K562 (cell line): Measurements from ENCODE around the gene COASY.

Source experiments
- CTCF ChIP-seq, 3 experiments: IDR thresholded peaks in 2 of 3; conservative IDR thresholded peaks in 1 of 3; 2 replicates each; pipeline ENCODE4 v1.5.1; 2011 to 2012; ENCODE audit warnings: low read length in 3 of 3, mild to moderate bottlenecking in 3 of 3, control low read depth in 2 of 3, improper control_type of control experiment in 1 of 3, inconsistent platforms in 1 of 3, low read depth in 1 of 3, mixed read lengths in 1 of 3, moderate library complexity in 1 of 3; ENCODE audit not compliant: insufficient read depth in 2 of 3
- MAX ChIP-seq: sonication (generic); formaldehyde crosslinking; IDR thresholded peaks from 2 replicates; pipeline ENCODE4 v1.9.0; 2022; ENCODE audit warnings: mild to moderate bottlenecking, missing genetic modification reagents
- NFE2 ChIP-seq: IDR thresholded peaks from 2 replicates; pipeline ENCODE4 v1.6.1; 2014; ENCODE audit warnings: antibody characterized with exemption, low read depth
- PHF8 ChIP-seq: fragments of 200-600 bp; sonication (generic); IDR thresholded peaks from 2 replicates; pipeline ENCODE4 v1.6.1; 2012; ENCODE audit warnings: mixed run types, mild to moderate bottlenecking, inconsistent platforms, low read length, moderate library complexity, borderline replicate concordance
- POLR2A ChIP-seq: fragments of 450-650 bp; conservative IDR thresholded peaks from 2 replicates; pipeline ENCODE4 v1.6.1; 2016
- POLR2AphosphoS5 ChIP-seq: IDR thresholded peaks from 2 replicates; pipeline ENCODE4 v1.6.1; 2011; ENCODE audit warnings: mild to moderate bottlenecking, low read depth, low read length, moderate library complexity; ENCODE audit not compliant: control insufficient read depth, insufficient read depth
- RBM25 ChIP-seq: fragments of 200-400 bp; formaldehyde crosslinking; IDR thresholded peaks from 2 replicates; pipeline ENCODE4 v1.6.1; 2018; ENCODE audit warnings: low read length, low read depth, moderate library complexity; ENCODE audit not compliant: severe bottlenecking
- UBTF ChIP-seq, 2 experiments: IDR thresholded peaks; 2 replicates each; pipeline ENCODE4 v1.6.1; 2012; ENCODE audit warnings: improper control_type of control experiment in 2 of 2, low read depth in 2 of 2, low read length in 2 of 2, borderline replicate concordance in 1 of 2
- USF1 ChIP-seq: sonication (generic); formaldehyde crosslinking; IDR thresholded peaks from 2 replicates; pipeline ENCODE4 v1.9.0; 2022; ENCODE audit warnings: mild to moderate bottlenecking, missing genetic modification reagents
- ZNF518B ChIP-seq: fragments of 250-450 bp; sonication (Bioruptor Pico); IDR thresholded peaks from 2 replicates; pipeline ENCODE4 v1.5.0; 2021; ENCODE audit warnings: mild to moderate bottlenecking, moderate library complexity

DNA sequence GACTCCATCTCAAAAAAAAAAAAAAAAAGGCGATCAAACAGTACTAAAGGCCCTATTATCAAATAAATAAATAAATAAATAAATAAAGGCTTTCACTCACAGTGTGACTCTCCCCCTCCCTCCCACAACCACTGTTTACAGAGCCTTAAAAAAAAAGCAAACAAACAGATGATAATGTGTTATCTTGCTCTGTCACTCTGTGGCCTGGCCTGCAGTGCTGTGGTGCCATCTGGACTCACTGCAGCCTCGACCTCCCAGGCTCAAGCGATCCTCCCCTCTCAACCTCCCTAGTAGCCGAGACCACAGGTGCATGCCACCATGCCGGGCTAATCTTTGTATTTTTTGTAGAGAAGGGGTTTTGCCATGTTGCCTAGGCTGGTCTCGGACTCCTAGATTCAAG lies 34.0 kb upstream of the COASY start:
- TF ChIP-seq NFE2 = no peak
- no peak for TF ChIP-seq ZNF518B (CRISPR knock-in tag)
- TF ChIP-seq CTCF (IDR thresholded peaks at IDR 0.05 in 2 of 3, conservative IDR thresholded peaks at IDR 0.05 in 1 of 3; ENCODE audit: insufficient read depth in 2 of 3, low read depth in 1 of 3, low read length in 3 of 3) = no peak
- TF ChIP-seq RBM25 = no peak
- no peak for TF ChIP-seq UBTF (IDR thresholded peaks at IDR 0.05; ENCODE audit: borderline replicate concordance in 1 of 2, low read depth in 2 of 2, low read length in 2 of 2)
- TF ChIP-seq USF1 = no peak
- no peak for TF ChIP-seq PHF8
- no peak for TF ChIP-seq POLR2A
- no peak for TF ChIP-seq POLR2AphosphoS5
- no peak for TF ChIP-seq MAX
